Hepatocyte (in vitro differentiated cells): ENCODE measurements around the gene TLK2.
"Not testable (repeated sequence)": the region's sequence is repeated elsewhere in the genome, so short reads cannot be mapped to it uniquely, and the experiment has no call there.

ENCODE experiments used
- EZH2 ChIP-seq: fragments of 200-600 bp; sonication (generic); IDR thresholded peaks from 2 replicates; pipeline ENCODE4 v1.6.1; 2016; ENCODE audit warnings: antibody characterized with exemption, mild to moderate bottlenecking, borderline replicate concordance
- EZH2phosphoT487 ChIP-seq: fragments of 200-600 bp; sonication (generic); IDR thresholded peaks from one replicate; pipeline ENCODE4 v1.6.1; 2018; ENCODE audit warnings: antibody characterized with exemption, mild to moderate bottlenecking, low read depth, moderate library complexity; ENCODE audit not compliant: unreplicated experiment, severe bottlenecking
- TF ChIP-seq, protein P1 (sequence below): fragments of 200-600 bp; sonication (generic); IDR thresholded peaks from 2 replicates; pipeline ENCODE4 v1.5.1; 2016; ENCODE audit warnings: antibody characterized with exemption, mild to moderate bottlenecking; ENCODE audit not compliant: poor library complexity

DNA sequence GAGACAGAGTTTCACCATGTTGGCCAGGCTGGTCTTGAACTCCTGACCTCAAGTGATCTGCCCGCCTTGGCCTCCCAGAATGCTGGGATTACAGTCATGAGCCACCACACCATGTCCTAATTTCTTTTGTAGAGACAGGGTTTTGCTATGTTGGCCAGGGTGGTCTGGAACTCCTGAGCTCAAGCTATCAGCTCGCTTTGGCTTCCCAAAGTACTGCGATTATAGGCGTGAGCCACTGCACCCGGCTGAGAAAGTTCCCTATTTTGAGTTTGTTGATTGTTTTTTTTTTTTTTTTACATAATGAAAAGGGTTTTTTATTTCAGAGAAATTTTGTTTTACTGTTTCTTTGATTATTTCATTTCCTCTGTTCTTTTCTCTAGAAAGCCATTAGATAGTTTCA, 67.4 kb downstream of the TLK2 start:
- not testable (repeated sequence) for TF ChIP-seq EZH2, EZH2phosphoT487
- TF ChIP-seq, protein P1, sequence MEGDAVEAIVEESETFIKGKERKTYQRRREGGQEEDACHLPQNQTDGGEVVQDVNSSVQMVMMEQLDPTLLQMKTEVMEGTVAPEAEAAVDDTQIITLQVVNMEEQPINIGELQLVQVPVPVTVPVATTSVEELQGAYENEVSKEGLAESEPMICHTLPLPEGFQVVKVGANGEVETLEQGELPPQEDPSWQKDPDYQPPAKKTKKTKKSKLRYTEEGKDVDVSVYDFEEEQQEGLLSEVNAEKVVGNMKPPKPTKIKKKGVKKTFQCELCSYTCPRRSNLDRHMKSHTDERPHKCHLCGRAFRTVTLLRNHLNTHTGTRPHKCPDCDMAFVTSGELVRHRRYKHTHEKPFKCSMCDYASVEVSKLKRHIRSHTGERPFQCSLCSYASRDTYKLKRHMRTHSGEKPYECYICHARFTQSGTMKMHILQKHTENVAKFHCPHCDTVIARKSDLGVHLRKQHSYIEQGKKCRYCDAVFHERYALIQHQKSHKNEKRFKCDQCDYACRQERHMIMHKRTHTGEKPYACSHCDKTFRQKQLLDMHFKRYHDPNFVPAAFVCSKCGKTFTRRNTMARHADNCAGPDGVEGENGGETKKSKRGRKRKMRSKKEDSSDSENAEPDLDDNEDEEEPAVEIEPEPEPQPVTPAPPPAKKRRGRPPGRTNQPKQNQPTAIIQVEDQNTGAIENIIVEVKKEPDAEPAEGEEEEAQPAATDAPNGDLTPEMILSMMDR, result not testable (repeated sequence)
